ENCODE data around the gene P2RY12.

Gene P2RY12

DNA sequence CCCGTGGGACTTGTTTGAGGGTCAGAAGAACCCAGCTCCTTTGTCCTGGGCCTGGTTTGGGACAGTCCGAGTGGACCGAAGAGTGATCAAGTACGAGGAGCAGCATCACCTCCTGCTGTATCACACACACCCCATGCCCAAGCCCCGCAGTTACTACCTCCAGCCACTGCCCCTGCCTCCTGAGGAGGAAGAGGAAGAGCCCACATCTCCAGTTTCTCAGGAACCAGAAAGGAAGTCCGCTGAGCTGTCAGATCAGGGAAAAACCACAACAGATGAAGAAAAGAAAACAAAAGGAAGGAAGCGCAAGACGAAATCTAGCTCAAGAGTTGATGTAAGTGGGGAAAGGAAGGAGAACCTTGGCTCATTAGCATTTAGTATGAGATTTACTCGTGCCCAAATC, 3.3 kb upstream of the P2RY12 start:
- TF ChIP-seq, protein P1, sequence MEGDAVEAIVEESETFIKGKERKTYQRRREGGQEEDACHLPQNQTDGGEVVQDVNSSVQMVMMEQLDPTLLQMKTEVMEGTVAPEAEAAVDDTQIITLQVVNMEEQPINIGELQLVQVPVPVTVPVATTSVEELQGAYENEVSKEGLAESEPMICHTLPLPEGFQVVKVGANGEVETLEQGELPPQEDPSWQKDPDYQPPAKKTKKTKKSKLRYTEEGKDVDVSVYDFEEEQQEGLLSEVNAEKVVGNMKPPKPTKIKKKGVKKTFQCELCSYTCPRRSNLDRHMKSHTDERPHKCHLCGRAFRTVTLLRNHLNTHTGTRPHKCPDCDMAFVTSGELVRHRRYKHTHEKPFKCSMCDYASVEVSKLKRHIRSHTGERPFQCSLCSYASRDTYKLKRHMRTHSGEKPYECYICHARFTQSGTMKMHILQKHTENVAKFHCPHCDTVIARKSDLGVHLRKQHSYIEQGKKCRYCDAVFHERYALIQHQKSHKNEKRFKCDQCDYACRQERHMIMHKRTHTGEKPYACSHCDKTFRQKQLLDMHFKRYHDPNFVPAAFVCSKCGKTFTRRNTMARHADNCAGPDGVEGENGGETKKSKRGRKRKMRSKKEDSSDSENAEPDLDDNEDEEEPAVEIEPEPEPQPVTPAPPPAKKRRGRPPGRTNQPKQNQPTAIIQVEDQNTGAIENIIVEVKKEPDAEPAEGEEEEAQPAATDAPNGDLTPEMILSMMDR (IDR thresholded peaks at IDR 0.05; ENCODE audit: control insufficient read depth, insufficient read depth, low read depth, low read length, missing control alignments), result no peak
- no peak overlapping the region for H3K4me3 ChIP-seq (ENCODE audit: control insufficient read depth, low read depth, low read length)
- no peak for DNase-seq (ENCODE audit: low read depth)

GRCh38 chr3:151387432-151387831, 2.9 kb upstream of the P2RY12 start:
- H3K4me3 ChIP-seq (ENCODE audit: control insufficient read depth, low read depth, low read length), result no peak overlapping the region
- DNase-seq (ENCODE audit: low read depth), result no peak
- TF ChIP-seq, protein P1 (IDR thresholded peaks at IDR 0.05; ENCODE audit: control insufficient read depth, insufficient read depth, low read depth, low read length, missing control alignments), result no peak

GRCh38 chr3:151386056-151386455, 1.5 kb upstream of the P2RY12 start:
- DNase-seq (ENCODE audit: low read depth), result no peak
- H3K4me3 ChIP-seq (ENCODE audit: control insufficient read depth, low read depth, low read length), result no peak overlapping the region

GRCh38 chr3:151383956-151384355, 597 bp downstream of the P2RY12 start:
- no peak for DNase-seq (ENCODE audit: low read depth)
- TF ChIP-seq, protein P1 (IDR thresholded peaks at IDR 0.05; ENCODE audit: control insufficient read depth, insufficient read depth, low read depth, low read length, missing control alignments), result no peak
- H3K4me3 ChIP-seq (ENCODE audit: control insufficient read depth, low read depth, low read length), result no peak overlapping the region

More at GRCh38 chr3:151386056-151386455, 1.5 kb upstream of the P2RY12 start:
- TF ChIP-seq, protein P1 (IDR thresholded peaks at IDR 0.05; ENCODE audit: control insufficient read depth, insufficient read depth, low read depth, low read length, missing control alignments), result no peak

DNA sequence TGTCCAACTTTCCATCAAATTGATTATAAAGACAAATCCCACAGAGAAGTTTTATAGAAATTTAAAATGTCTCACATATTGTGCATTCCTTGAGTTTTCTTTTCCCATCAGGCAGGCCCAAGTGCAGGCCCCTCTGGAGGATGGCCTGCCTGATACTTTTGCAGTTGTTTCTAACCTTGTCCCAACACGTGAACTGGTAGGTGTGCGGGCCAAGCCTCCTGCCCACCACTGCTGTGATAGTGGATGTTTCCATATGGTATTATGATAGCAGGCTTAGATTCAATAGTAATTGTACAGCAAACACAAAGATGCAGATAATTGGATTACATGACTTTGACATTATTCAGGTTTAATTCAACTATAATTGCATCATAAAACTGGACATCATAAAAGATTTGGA, 1.4 kb downstream of the P2RY12 start:
- no peak overlapping the region for H3K4me3 ChIP-seq (ENCODE audit: control insufficient read depth, low read depth, low read length)
- TF ChIP-seq, protein P1 (IDR thresholded peaks at IDR 0.05; ENCODE audit: control insufficient read depth, insufficient read depth, low read depth, low read length, missing control alignments), result no peak

GRCh38 chr3:151382671-151383070, 1.9 kb downstream of the P2RY12 start:
- no peak overlapping the region for H3K4me3 ChIP-seq (ENCODE audit: control insufficient read depth, low read depth, low read length)
- TF ChIP-seq, protein P1 (IDR thresholded peaks at IDR 0.05; ENCODE audit: control insufficient read depth, insufficient read depth, low read depth, low read length, missing control alignments), result no peak

More for the DNA sequence above, 1.4 kb downstream of the P2RY12 start:
- DNase-seq (ENCODE audit: low read depth), result no peak

More at GRCh38 chr3:151382671-151383070, 1.9 kb downstream of the P2RY12 start:
- DNase-seq (ENCODE audit: low read depth), result no peak
